ENCODE results near the gene MAGI2. TPM values are rescaled to one million over a fixed set of nuclear protein-coding genes. Genes with fewer than 3 reads are reported as not detected.

Gene MAGI2
- total RNA-seq, 1 experiment from 2014 or later, result 14.3 TPM

DNA sequence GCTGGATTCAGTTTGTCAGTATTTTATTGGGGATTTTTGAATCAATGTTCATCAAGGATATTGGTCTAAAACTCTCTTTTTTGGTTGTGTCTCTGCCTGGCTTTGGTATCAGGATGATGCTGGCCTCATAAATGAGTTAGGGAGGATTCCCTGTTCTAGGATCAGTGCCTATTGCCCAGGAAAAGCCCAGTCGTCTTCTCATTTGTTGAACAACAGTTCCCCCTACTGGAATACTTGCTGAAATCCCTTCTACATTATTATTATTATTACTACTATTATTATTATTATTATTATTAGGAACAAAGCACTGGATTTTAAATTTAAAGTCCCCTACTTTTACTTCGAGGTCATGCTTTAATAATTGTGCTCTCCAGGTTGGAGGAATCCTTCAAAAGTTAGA is 528.9 kb downstream of the MAGI2 start:
- no peak overlapping the region for H2BK12ac ChIP-seq (ENCODE audit: insufficient read length, low read depth, low read length)

More for the DNA sequence above, 528.9 kb downstream of the MAGI2 start:
- H3K9me3 Mint-ChIP-seq, result peaks cover 0 to 4% of the 10 kb centered on the region in 2 experiments; a peak in 3 of 5 replicates
- no peaks in the 10 kb centered on the region for H3K23me2 ChIP-seq (ENCODE audit: insufficient read length, low read depth, low read length, poor library complexity, severe bottlenecking)
- H3K36me3 Mint-ChIP-seq (ENCODE audit: insufficient read depth in 1 of 3, low read depth in 3 of 3), result peaks cover 0 to 5% (median 2%) of the 10 kb centered on the region in 3 experiments; a peak in 2 of 7 replicates
- no peak overlapping the region for H2AK5ac ChIP-seq (ENCODE audit: insufficient read length, low read length)
- H4K91ac ChIP-seq (ENCODE audit: insufficient read length, low read depth, low read length), result no peak overlapping the region
- no peak overlapping the region for H3K56ac ChIP-seq (ENCODE audit: insufficient read length, low read depth, low read length)
- no peak overlapping the region for H3K4ac ChIP-seq (ENCODE audit: low read depth, low read length)
- no peaks in the 10 kb centered on the region for H3K9me3 ChIP-seq (ENCODE audit: control insufficient read depth, low read depth, low read length)
- H3K23ac ChIP-seq (ENCODE audit: insufficient read length, low read depth, low read length), result no peak overlapping the region
- TF ChIP-seq, protein P1, sequence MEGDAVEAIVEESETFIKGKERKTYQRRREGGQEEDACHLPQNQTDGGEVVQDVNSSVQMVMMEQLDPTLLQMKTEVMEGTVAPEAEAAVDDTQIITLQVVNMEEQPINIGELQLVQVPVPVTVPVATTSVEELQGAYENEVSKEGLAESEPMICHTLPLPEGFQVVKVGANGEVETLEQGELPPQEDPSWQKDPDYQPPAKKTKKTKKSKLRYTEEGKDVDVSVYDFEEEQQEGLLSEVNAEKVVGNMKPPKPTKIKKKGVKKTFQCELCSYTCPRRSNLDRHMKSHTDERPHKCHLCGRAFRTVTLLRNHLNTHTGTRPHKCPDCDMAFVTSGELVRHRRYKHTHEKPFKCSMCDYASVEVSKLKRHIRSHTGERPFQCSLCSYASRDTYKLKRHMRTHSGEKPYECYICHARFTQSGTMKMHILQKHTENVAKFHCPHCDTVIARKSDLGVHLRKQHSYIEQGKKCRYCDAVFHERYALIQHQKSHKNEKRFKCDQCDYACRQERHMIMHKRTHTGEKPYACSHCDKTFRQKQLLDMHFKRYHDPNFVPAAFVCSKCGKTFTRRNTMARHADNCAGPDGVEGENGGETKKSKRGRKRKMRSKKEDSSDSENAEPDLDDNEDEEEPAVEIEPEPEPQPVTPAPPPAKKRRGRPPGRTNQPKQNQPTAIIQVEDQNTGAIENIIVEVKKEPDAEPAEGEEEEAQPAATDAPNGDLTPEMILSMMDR (conservative IDR thresholded peaks at IDR 0.05), result peak; percentile 80
- no peak overlapping the region for H3K27ac ChIP-seq (ENCODE audit: insufficient read length, low read depth, low read length)
- no peaks in the 10 kb centered on the region for H3K27me3 ChIP-seq (ENCODE audit: insufficient read depth, low read length)
- H2BK20ac ChIP-seq (ENCODE audit: low read depth, low read length, poor library complexity, severe bottlenecking), result no peak overlapping the region
- H2BK120ac ChIP-seq (ENCODE audit: low read depth, low read length, poor library complexity, severe bottlenecking), result no peak overlapping the region
- no peaks in the 10 kb centered on the region for H4K20me1 ChIP-seq (ENCODE audit: control insufficient read depth, insufficient read depth, insufficient read length)
- H3K4me1 ChIP-seq (ENCODE audit: insufficient read depth, low read length), result no peaks in the 10 kb centered on the region
- H3K14ac ChIP-seq (ENCODE audit: insufficient read depth, low read length), result no peak overlapping the region
- no peak overlapping the region for H2BK15ac ChIP-seq (ENCODE audit: low read depth, low read length)
- WGBS (ENCODE audit: extremely low coverage, insufficient read length, low lambda C conversion rate), result no CpG with 5 or more reads among the region's 2 CpGs
- H4K8ac ChIP-seq (replicated peaks; ENCODE audit: insufficient read length, low read depth, low read length), result no peak overlapping the region
- H3K79me1 ChIP-seq (ENCODE audit: insufficient read depth, low read depth, low read length, poor library complexity, severe bottlenecking), result no peaks in the 10 kb centered on the region
- H3K4me2 ChIP-seq (ENCODE audit: insufficient read depth, insufficient read length, low read length), result no peak overlapping the region
- DNase-seq, result no peak
- H3T11ph ChIP-seq (ENCODE audit: low read length), result no peak overlapping the region
- no peak overlapping the region for H2BK5ac ChIP-seq (ENCODE audit: insufficient read length, low read length)
- H3K79me2 ChIP-seq (ENCODE audit: insufficient read depth, low read length), result no peaks in the 10 kb centered on the region
- H3K27ac Mint-ChIP-seq, result no peak overlapping the region
- H2AFZ ChIP-seq (ENCODE audit: low read length), result no peak overlapping the region
- H3K18ac ChIP-seq (ENCODE audit: insufficient read length, low read depth, low read length), result no peak overlapping the region
- H3K27me3 Mint-ChIP-seq (ENCODE audit: low read depth), result no peaks in the 10 kb centered on the region
- no peak overlapping the region for H3K4me3 Mint-ChIP-seq
- H3K9ac ChIP-seq (ENCODE audit: extremely low read depth, insufficient read length, low read length), result no peak overlapping the region
- H3K4me1 Mint-ChIP-seq, result no peaks in the 10 kb centered on the region
- H4K5ac ChIP-seq (ENCODE audit: insufficient read length, low read depth, low read length), result no peak overlapping the region
